Measurements from ENCODE around the gene SIRT2. TPM values are rescaled to one million over a fixed set of nuclear protein-coding genes. Genes with fewer than 3 reads are reported as not detected.

SIRT2 gene
- total and polyA plus RNA-seq, 2 of the 8 experiments (the other 6 are each of a cell fraction or from before 2014, with no cell fraction given), result 6.5 to 10.0 TPM

DNA sequence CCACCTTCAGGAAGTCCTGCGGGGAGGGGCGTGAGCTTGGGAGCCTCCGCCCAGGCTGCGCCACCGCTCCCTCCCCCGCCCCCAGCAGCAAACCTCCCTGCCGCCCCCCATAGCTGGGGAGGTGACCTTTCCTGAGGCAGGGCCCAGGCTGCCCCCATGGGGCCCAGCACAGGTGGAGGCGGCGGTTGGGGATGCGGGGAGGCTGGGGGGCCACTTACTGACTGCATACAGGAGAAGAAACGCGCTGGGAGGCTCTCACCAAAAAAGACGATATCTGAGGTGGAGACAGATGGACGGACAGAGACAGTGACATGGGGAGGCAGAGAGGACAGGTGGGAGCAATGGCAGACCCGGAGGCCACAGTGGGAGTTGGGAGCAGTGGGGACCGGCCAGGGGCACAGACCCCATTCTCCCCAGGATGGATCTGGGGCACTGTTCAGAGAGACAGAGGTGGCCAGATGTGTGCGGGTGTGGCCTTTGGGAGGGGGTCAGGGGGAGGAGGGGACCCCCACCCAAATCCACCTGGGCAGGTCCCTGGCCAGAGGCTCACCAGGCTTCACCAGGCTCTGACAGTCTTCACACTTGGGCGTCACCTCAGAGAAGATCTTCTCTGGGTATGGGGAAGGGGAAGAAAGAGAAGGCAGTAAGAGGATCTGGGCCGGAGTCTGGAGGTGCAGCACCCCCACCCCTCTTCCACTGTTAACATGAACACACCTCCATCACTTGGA lies 18.4 kb downstream of the SIRT2 start (continued):
- no peak for TF ChIP-seq FOSL1 (IDR thresholded peaks at IDR 0.05; ENCODE audit: insufficient read depth, low read depth, low read length)

All from H1 (cell line).